Dedifferentiated amniotic fluid mesenchymal stem cell (primary cell): ENCODE data around the gene CAPS.
"Not testable (repeated sequence)": the region's sequence is repeated elsewhere in the genome, so short reads cannot be mapped to it uniquely, and the experiment has no call there.

Experiments used
- DNase-seq: peaks from one replicate; pipeline ENCODE4 v3.0.0-alpha.2; 2016; ENCODE audit errors: extremely low spot score

Gene CAPS

DNA sequence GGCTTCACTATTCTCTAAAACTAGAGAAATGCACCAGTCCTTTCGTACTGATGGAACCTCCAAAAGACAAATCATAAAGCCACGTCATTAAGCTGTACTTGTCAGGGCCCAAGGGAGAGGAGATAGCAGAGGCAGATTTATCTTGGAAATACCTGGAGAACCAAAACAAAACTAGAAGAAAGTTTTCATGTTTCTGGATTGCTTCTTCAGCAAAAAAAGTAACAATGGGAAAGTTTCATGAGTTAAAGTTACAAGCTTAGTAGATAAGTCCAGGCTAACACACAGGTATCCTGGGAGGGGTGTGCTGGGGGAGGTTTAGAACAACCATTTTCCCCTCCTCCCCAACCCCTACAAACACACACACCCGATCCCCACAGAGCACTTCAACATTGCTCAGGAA, 42.3 kb downstream of the CAPS start:
- no peak for DNase-seq

- no peak for DNase-seq
Observed at GRCh38 chr19:5956728-5957127, 42.7 kb downstream of the CAPS start.

GRCh38 chr19:5957170-5957569, 43.1 kb downstream of the CAPS start:
- no peak for DNase-seq

GRCh38 chr19:5958074-5958850, 44.2 kb downstream of the CAPS start:
- no peak for DNase-seq

DNA sequence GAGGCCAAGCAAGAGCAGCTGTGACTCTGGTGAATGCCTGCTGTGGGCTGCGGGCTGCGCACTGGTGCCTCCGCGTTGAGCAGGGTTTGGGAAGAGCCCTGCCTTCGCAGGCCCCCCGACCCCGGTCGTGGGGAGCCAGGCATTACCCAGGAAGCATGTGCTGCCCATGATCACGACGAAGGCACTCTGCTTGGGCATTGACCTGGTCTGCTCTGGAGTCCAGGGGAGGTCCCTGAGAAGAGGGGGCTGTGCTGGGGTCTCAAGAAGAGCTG, 44.7 kb downstream of the CAPS start:
- no peak for DNase-seq

DNA sequence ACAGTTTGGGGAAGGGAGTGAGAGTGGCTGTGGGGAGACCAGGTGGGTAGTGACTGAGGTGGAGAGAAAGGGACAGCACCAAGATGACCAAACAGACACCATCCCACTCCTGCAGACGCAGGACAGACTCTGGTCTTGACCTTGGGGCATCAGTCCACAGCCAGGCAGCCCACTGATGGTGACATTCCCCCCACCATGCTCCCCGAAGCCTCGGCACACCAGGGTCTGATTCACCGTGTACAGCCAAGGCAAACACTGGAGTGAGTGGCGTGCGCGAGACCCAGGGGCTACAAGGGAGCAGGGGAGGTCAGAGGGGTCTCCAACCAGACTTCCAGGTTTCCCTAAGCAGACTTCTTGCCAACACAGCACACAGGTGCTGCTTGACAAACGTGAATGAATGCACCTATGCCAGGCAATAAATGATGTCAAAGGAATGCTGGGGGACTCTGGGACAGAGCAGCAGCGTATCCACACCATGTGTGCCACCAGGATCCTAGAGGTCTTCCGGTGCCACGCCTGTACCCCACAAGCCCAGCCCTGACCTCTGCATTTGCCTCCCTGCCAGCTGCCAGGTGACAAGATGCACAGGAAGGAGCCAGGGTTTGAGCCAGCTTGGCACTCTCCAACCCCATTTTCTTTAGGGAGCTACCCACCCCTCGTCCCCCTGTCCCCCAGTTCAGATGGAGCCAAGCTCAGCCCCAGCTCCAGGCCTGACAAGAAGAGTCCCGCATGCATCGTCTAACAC, 45.4 kb downstream of the CAPS start:
- DNase-seq = no peak

DNA sequence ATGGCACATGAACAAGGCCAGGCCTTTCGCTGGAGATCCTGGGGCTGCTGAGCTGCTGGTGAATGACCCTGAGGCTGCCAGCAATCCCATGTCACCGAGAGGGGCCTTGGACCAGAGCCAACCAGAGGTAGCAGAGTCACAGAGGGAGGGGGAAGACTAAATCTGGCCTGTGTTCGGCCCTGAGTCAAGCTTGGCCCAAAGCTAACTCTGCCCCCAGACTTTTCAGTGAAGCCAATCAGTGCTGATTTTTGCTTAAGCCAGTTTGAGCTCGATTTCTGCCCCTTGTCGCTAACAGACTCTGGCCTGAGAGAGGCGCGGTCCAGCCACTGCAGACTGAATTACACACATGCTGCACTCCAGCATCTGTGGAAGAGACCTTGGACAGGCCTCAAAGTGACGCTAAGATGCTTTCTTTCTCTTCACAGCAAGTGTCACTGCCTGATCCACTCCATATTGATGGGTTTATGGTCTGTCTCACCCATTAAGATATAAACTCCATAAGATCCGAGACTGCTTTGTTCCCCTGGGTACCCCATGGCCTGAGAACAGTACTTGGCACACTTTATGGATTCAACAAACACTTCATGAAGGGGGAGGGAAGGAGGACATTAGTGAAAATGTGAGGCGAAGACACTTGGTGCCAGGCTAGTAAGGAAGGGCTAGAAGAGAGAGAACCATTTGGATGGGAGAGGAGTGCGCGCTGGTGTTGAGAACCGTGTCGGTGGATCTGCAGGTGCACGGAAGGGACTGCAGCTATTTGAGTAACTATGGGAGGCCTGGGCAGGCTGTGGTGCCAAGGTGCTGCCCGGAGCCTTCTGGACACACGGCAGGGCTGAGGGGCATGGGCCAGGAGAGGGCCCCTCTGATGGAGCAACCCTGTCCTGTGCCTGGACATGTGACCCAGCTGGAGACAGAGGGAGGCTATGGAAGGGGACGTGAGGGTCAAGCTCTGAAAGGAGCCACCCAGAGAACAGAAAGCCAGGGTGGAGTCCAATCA, 46.2 kb downstream of the CAPS start:
- no peak for DNase-seq

- DNase-seq = not testable (repeated sequence)
Observed at GRCh38 chr19:5961641-5961968, 47.6 kb downstream of the CAPS start.

DNA sequence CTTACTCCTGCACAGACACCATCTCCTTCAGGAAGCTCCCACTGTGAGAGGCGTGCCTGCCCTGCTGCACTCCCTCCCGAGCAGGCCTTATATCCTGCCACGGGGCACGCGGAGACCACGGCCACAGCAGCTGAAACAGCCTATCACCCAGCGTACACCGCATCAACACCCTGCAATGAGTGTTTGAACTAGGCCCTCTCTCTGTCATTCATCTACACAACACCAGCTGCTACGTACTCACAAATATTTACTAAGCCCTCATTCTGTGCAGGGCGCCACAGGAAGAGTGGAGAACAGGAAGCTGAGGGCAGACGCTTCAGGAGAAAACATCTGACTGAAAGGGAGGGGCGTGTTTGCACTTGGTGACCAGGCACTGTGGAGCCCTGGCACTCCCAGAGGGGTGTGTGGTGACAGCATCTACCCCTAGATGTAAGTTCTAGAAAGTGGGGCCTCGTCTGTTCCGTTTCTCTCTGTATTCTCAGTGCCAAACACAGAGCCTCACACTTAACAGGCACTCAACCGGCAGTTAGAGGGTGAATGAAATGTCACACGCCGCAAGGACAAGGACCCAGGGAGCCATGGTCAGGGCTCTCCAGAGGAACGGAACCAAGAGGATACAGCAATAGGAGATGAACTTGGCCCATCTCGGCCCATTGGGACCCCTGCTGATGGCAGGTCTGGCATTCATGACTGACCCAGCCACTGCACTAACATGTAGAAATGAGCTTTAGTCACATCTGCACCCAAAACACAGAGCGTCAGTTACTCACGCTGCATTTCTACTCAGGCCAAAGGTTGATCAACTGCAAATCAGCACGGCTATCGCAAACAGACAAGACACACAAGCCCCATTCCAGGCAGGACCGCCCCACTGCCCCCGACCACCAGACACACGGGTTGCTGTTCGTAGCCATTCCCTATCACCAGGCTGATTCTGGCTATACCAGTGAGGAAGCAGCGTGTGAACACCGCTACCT, 48.2 kb downstream of the CAPS start:
- DNase-seq = no peak

- not testable (repeated sequence) for DNase-seq
Observed at GRCh38 chr19:5963259-5963658, 49.2 kb downstream of the CAPS start.

DNA sequence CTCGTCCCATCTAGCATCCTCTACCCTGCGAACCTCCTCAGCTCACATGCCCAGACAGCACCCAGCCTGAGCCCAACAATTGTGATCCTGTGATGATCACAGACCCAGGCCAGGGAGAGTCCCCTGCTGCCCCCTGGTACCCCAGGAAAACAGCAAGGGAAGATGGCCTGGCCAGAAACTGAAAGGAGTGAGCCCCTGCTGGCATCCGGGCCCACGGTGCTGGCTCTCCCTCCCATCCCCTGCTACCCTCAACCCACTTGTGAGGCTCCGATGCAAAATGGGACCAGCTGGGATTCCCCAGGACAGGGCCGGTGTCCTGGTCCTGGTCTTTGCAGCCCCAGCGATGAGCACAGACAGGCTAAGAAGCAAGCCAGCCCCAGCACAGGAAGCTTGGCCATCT, 49.8 kb downstream of the CAPS start:
- DNase-seq = no peak

DNA sequence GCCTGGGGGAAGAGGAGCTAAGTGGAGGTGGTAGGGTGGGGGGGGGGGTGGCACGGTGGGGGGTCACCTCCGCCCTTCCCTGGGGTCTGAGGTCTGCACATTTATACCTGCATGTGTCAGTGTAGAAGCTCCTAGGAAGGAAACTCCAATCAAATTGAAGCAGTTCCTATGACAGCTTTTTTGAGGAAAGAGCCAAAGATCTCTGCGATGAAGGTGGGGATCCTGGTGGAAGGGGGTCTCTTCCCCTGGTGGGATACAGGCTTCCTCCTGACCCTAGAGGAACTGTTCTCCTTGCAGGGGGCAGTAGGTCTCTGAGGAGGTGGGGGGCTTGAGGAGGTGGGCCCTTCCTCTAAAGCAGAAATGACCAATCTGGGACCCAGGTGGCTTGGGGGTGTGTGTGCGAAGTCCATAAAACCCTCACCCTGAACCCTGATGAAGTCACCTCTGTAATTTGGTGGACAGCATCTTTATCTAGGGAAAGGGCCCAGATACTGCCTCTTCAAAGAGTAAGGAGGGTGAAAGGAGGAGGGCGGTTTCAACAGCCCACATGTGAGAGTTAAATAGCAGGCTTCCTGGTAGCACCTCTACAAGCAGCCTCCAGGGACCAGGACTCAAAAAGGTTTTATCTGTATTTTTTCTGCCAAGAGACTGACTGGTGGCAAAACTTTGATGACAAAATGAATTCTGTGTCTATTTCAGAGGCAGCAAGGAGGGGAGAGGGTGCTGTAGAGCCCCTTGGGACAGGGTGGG, 50.9 kb downstream of the CAPS start:
- no peak for DNase-seq
